HFF-Myc (cell line): ENCODE measurements around the gene CWF19L1.
A peak's percentile ranks its signal among the peaks of the same experiment; 100 is the strongest.
"Not testable (repeated sequence)": the region's sequence is repeated elsewhere in the genome, so short reads cannot be mapped to it uniquely, and the experiment has no call there.

ENCODE experiments used
- DNase-seq: peaks from one replicate; pipeline ENCODE4 v3.0.0-alpha.2; 2011; ENCODE audit warnings: low read depth; ENCODE audit errors: extremely low read depth
- H3K4me3 ChIP-seq: replicated peaks from 2 replicates; pipeline ENCODE4 v1.5.1; 2011; ENCODE audit warnings: low read depth, mild to moderate bottlenecking, control low read depth, low read length
- TF ChIP-seq, protein P1 (sequence below): IDR thresholded peaks from 2 replicates; pipeline ENCODE4 v1.5.1; 2012; ENCODE audit warnings: mild to moderate bottlenecking, low read depth, low read length, control low read depth; ENCODE audit errors: missing control alignments

CWF19L1 gene

DNA sequence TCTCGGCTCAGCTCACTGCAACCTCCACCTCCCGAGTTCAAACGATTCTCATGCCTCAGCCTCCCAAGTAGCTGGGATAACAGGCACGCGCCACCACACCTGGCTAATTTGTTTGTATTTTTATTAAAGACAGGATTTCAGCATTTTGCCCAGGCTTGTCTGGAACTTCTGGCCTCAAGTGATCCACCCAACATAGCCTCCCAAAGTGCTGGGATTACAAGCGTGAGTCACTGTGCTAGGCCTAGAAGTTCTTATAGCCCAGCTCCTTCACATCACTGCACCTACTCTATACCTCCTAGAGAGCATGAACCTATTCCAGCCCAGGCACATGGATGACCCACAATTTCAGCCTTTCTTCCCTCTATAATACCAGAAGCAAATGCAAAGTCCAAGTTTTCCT is 20.3 kb upstream of the CWF19L1 start:
- no peak for DNase-seq
- TF ChIP-seq, protein P1, sequence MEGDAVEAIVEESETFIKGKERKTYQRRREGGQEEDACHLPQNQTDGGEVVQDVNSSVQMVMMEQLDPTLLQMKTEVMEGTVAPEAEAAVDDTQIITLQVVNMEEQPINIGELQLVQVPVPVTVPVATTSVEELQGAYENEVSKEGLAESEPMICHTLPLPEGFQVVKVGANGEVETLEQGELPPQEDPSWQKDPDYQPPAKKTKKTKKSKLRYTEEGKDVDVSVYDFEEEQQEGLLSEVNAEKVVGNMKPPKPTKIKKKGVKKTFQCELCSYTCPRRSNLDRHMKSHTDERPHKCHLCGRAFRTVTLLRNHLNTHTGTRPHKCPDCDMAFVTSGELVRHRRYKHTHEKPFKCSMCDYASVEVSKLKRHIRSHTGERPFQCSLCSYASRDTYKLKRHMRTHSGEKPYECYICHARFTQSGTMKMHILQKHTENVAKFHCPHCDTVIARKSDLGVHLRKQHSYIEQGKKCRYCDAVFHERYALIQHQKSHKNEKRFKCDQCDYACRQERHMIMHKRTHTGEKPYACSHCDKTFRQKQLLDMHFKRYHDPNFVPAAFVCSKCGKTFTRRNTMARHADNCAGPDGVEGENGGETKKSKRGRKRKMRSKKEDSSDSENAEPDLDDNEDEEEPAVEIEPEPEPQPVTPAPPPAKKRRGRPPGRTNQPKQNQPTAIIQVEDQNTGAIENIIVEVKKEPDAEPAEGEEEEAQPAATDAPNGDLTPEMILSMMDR = no peak
- H3K4me3 ChIP-seq = no peak overlapping the region

DNA sequence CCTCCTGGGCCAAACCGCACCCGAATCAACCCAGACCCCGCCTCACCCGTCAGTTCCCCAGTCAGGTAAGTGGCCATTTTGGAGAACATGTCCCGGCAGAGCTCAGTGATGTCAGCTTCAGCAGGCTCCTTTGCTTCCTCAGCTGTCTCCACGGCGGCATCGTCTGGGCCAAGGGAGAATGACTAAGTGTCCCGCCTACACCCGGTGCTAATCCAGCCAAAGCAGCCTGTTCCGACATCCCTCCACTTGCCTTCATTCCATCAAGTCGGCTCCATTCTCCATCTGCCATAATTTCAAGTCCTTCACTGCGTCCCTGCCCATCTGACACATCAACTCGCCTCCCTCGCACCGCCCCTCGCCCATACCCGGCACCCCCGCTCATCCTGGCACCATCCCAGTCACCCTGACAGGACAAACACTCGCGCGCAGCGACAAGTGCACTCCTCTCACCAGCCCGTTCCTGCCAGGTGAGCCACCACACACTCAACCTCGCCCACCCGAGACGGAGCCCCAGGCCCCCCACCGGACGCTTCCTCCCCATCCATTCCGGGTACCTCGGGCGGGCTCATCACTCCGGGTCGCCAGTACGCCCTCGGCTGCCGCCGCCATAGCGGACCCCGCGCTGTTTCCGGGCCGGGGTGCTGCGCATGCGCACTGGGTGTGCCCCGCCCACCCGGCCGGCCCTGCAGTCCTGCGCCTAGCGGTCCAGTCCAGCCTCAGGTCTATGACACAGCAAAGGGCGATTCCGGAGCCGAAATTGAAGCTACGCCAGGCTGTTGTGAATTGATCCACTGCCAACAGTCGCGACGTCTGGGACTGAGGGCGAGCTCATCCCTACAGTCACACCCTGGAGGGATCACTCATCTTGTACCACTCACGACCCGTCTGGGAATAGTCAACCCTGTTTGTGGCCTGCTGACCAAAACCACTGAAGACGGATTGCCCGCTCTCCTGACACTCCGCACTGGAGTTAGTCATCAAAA is 18.9 kb upstream of the CWF19L1 start, which contains the start of gene BLOC1S2:
Gene BLOC1S2 (minus strand): TSS at position 630 of the 983 bp plus-strand sequence. CDS start 21 bp downstream, at position 609.
- H3K4me3 ChIP-seq = peak within 1 kb of the TSS; percentile 91
- TF ChIP-seq, protein P1 = no peak
- DNase-seq = peak; percentile 62

DNA sequence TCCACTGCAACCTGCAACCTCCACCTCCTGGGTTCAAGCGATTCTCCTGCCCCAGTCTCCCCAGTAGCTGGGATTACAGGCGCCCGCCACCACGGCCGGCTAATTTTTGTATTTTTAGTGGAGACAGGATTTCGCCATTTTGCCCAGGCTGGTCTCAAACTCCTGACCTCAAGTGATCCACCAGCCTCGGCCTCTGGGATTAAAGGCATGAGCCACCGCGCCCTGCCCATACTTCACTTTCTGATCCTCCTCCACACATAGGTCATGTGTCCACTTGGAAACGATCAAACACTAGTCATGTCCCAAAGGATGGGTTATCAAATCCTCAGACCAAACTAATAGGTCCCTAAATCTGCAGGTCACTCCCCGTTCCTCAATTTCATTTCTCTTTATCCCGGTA is 17.9 kb upstream of the CWF19L1 start:
- not testable (repeated sequence) for DNase-seq
- peak overlapping the region; percentile 91 for H3K4me3 ChIP-seq

DNA sequence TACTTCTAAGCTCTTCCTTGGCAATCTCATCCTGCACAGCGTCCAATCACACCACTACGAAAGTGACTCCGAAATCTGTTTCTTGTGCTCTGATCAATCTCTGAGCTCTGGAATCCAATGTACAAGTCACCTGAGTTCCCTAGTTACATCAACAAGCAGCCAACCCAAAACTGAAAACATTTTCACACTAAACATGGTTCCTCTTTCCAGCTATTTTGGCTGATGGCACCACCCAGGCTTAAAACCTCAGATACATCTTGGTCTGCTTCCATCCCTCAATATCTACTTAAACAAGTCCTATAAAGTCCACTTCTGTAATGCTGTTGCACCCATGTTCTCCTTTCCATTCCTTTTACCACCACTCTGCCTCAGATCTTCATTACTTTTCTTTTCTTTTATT is 15.5 kb upstream of the CWF19L1 start:
- no peak overlapping the region for H3K4me3 ChIP-seq
- no peak for DNase-seq
- TF ChIP-seq, protein P1 = no peak

DNA sequence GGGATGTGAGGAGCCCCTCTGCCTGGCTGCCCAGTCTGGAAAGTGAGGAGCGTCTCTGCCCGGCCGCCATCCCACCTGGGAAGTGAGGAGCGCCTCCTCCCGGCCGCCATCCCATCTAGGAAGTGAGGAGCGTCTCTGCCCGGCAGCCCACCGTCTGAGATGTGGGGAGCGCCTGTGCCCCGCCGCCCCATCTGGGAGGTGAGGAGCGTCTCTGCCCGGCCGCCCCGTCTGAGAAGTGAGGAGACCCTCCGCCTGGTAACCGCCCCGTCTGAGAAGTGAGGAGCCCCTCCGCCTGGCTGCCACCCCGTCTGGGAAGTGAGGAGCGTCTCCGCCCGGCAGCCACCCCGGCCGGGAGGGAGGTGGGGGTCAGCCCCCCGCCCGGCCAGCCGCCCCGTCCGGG is 9.5 kb upstream of the CWF19L1 start:
- not testable (repeated sequence) for DNase-seq

DNA sequence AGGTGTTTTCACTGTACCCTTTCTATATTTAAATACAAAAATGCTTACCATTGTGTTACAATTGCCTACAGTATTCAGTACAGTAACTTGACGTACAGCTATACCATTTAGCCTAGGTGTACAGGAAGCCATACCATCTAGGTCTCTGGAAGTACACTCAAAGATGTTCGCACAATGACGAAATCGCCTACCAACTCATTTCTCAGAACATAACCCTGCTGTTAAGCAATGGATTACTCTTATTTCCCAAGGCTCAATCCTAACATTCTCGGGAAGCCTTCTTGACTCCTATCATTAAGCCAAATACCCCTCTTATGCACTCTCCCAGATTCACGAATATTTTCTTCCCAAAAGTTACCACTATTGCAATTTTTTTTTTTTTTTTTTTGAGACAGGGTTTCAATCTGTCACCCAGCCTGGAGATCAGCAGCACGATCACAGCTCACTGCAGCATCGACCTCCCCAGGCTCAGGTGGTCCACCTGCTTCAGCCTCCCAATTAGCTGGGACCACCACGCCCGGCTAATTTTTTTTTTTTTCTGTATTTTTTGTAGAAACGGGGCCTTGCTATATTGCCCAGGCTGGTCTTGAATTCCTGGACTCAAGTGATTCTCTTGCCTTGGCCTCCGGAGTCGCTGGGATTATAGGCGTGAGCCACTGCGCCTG is 1.5 kb downstream of the CWF19L1 start:
- TF ChIP-seq, protein P1 = no peak
- H3K4me3 ChIP-seq = peak overlapping the region; percentile 100
- no peak for DNase-seq

More for the DNA sequence above, 9.5 kb upstream of the CWF19L1 start:
- H3K4me3 ChIP-seq = not testable (repeated sequence)

DNA sequence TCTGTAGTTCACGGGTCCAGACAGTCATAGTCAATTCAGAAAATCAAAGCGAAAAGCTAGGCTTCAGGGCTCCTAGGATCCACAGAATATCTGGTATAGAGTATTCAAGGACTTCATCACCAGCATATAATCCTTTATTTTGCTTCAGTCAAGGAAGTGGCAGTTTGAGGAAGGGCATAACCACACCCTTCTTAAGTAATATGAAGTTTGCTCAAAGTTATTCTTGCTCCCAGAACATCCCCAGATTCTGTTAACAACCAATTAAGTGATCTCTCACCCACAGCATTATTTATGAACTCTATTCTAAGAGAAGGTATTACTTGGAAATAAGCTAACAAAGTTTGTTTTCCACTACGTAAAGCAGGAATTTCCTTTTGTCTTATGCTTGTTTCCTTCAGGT is 13.2 kb downstream of the CWF19L1 start:
- TF ChIP-seq, protein P1 = no peak
- DNase-seq = no peak
- no peak overlapping the region for H3K4me3 ChIP-seq
